HTERT RPE-1 (cell line): ENCODE measurements around the gene KRT37.
"Not testable (repeated sequence)": the region's sequence is repeated elsewhere in the genome, so short reads cannot be mapped to it uniquely, and the experiment has no call there.

Experiments used
- in situ Hi-C: fragments of 300-500 bp; cut with MboI; formaldehyde crosslinking; loops from 4 replicates; pipeline ENCODE4 v1.14.3; 2020; ENCODE audit warnings: low sequenced_read_pairs

The KRT37 gene

GRCh38 chr17:41407226-41407625 lies 17.2 kb downstream of the KRT37 start:
- in situ Hi-C loops, result no loop called here

GRCh38 chr17:41406205-41406604 lies 18.2 kb downstream of the KRT37 start:
- in situ Hi-C loops, result no loop called here

GRCh38 chr17:41404024-41404671 lies 20.2 kb downstream of the KRT37 start:
- in situ Hi-C loops, result no loop called here

- in situ Hi-C loops, result no loop called here
Measured at GRCh38 chr17:41403404-41404023, 20.9 kb downstream of the KRT37 start.

GRCh38 chr17:41402161-41402560 lies 22.2 kb downstream of the KRT37 start:
- in situ Hi-C loops, result no loop called here

GRCh38 chr17:41396996-41397660 lies 27.3 kb downstream of the KRT37 start, which contains the start of gene KRT31:
Gene KRT31, minus strand, starts transcription at chr17:41397608. Its CDS starts 69 bp downstream, at chr17:41397539.
- in situ Hi-C loops, result no loop called here

- in situ Hi-C loops, result no loop called here
Measured at GRCh38 chr17:41396340-41396739, 28.0 kb downstream of the KRT37 start.

GRCh38 chr17:41395611-41396010 lies 28.8 kb downstream of the KRT37 start:
- in situ Hi-C loops, result no loop called here

- in situ Hi-C loops, result not testable (repeated sequence)
Measured at GRCh38 chr17:41395044-41395443, 29.3 kb downstream of the KRT37 start.

- in situ Hi-C loops, result no loop called here
Measured at GRCh38 chr17:41394254-41394996, 30.0 kb downstream of the KRT37 start.

- in situ Hi-C loops, result no loop called here
Measured at GRCh38 chr17:41393826-41394225, 30.6 kb downstream of the KRT37 start.

GRCh38 chr17:41393294-41393693 lies 31.1 kb downstream of the KRT37 start:
- in situ Hi-C loops, result no loop called here

- in situ Hi-C loops, result no loop called here
Measured at GRCh38 chr17:41392278-41392677, 32.1 kb downstream of the KRT37 start.

GRCh38 chr17:41391535-41391934 lies 32.9 kb downstream of the KRT37 start:
- in situ Hi-C loops, result no loop called here

GRCh38 chr17:41390411-41390938 lies 33.9 kb downstream of the KRT37 start:
- in situ Hi-C loops, result no loop called here

- in situ Hi-C loops, result no loop called here
Measured at GRCh38 chr17:41387670-41388069, 36.7 kb downstream of the KRT37 start.

GRCh38 chr17:41386227-41386626 lies 38.2 kb downstream of the KRT37 start:
- in situ Hi-C loops, result no loop called here

GRCh38 chr17:41383690-41384089 lies 40.7 kb downstream of the KRT37 start:
- in situ Hi-C loops, result no loop called here

- in situ Hi-C loops, result no loop called here
Measured at GRCh38 chr17:41382394-41382793, 42.0 kb downstream of the KRT37 start.

GRCh38 chr17:41381943-41382342 lies 42.4 kb downstream of the KRT37 start, which contains the start of gene KRT34:
Gene KRT34, minus strand, starts transcription at chr17:41382306. Its CDS starts 60 bp downstream, at chr17:41382246.
- in situ Hi-C loops, result not testable (repeated sequence)

- in situ Hi-C loops, result not testable (repeated sequence)
Measured at GRCh38 chr17:41380091-41380490, 44.3 kb downstream of the KRT37 start.
